A673 (cell line): ENCODE results near the gene PMP22.

Experiments used
- EZH2 ChIP-seq: fragments of 200-600 bp; sonication (generic); IDR thresholded peaks from 2 replicates; pipeline ENCODE4 v1.6.1; 2017; ENCODE audit warnings: borderline replicate concordance, low read depth, mild to moderate bottlenecking, mixed read lengths, antibody characterized with exemption, low read length; ENCODE audit not compliant: poor library complexity, severe bottlenecking
- TF ChIP-seq, protein P1 (sequence below): fragments of 300-800, 200-600 bp; sonication (generic); conservative IDR thresholded peaks from 2 replicates; pipeline ENCODE4 v1.5.1; 2017; ENCODE audit warnings: low read depth, mild to moderate bottlenecking, antibody characterized with exemption, low read length, moderate library complexity, mixed read lengths

DNA sequence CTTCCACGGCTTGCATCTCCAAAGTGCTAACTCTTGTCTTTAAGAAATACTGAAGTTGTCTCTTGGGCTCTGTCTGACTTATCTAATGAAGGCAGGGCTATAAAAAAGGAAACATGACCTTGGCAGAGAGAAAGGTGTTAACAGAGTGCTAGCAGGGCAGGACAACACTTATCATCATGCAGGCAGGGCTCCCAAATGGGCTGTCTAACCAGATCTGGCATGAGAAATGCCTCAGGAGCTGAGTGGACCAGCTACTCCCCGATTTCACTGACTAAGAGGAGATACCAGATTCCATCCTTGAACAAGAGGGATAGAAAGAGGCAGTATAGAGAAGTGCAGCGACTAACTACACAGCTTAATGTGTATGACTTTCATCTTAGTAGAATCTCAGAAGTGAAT lies 32.6 kb downstream of the PMP22 start:
- TF ChIP-seq, protein P1, sequence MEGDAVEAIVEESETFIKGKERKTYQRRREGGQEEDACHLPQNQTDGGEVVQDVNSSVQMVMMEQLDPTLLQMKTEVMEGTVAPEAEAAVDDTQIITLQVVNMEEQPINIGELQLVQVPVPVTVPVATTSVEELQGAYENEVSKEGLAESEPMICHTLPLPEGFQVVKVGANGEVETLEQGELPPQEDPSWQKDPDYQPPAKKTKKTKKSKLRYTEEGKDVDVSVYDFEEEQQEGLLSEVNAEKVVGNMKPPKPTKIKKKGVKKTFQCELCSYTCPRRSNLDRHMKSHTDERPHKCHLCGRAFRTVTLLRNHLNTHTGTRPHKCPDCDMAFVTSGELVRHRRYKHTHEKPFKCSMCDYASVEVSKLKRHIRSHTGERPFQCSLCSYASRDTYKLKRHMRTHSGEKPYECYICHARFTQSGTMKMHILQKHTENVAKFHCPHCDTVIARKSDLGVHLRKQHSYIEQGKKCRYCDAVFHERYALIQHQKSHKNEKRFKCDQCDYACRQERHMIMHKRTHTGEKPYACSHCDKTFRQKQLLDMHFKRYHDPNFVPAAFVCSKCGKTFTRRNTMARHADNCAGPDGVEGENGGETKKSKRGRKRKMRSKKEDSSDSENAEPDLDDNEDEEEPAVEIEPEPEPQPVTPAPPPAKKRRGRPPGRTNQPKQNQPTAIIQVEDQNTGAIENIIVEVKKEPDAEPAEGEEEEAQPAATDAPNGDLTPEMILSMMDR = no peak
- no peak for TF ChIP-seq EZH2
